ENCODE data around the gene SERPIND1. TPM values are rescaled to one million over a fixed set of nuclear protein-coding genes. Genes with fewer than 3 reads are reported as not detected.

The SERPIND1 gene
- total RNA-seq, 6 donors from 2014 or later: 0.57 to 2.6 (median 0.76) TPM; not detected in 2

- Histone ChIP-seq H3K4me3 (no peak overlapping the region), H3K4me1 (peaks cover 5 to 28% (median 14%) of the 10 kb centered on the region in 4 donors), H3K27ac (no peak overlapping the region), H3K36me3 (peaks cover 0 to 34% (median 7%) of the 10 kb centered on the region in 4 donors), H3K27me3 (no peaks in the 10 kb centered on the region), H3K9me3 (no peaks in the 10 kb centered on the region)
- DNase-seq (no peak), ATAC-seq (ENCODE audit: low FRiP score in 2 of 2) (no peak)
- WGBS, 2 donors: 95 to 97% methylated on average over 4 of the region's 4 CpGs
- TF ChIP-seq, protein P1, sequence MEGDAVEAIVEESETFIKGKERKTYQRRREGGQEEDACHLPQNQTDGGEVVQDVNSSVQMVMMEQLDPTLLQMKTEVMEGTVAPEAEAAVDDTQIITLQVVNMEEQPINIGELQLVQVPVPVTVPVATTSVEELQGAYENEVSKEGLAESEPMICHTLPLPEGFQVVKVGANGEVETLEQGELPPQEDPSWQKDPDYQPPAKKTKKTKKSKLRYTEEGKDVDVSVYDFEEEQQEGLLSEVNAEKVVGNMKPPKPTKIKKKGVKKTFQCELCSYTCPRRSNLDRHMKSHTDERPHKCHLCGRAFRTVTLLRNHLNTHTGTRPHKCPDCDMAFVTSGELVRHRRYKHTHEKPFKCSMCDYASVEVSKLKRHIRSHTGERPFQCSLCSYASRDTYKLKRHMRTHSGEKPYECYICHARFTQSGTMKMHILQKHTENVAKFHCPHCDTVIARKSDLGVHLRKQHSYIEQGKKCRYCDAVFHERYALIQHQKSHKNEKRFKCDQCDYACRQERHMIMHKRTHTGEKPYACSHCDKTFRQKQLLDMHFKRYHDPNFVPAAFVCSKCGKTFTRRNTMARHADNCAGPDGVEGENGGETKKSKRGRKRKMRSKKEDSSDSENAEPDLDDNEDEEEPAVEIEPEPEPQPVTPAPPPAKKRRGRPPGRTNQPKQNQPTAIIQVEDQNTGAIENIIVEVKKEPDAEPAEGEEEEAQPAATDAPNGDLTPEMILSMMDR (IDR thresholded peaks at IDR 0.05): no peak
- TF ChIP-seq EP300 (IDR thresholded peaks at IDR 0.05) (no peak), POLR2AphosphoS5 (IDR thresholded peaks at IDR 0.05) (no peak), POLR2A (IDR thresholded peaks at IDR 0.05) (no peak)
Measured at GRCh38 chr22:20774882-20775281, 969 bp downstream of the SERPIND1 start.

- peaks cover 0 to 37% (median 7%) of the 10 kb centered on the region in 4 donors for H3K36me3 ChIP-seq
- no peak overlapping the region for H3K4me3 ChIP-seq
- 74 to 75% methylated on average over 4 of the region's 4 CpGs for WGBS, 2 donors
- no peaks in the 10 kb centered on the region for H3K27me3 ChIP-seq
- no peaks in the 10 kb centered on the region for H3K9me3 ChIP-seq
- TF ChIP-seq POLR2AphosphoS5 (IDR thresholded peaks at IDR 0.05) (no peak), EP300 (IDR thresholded peaks at IDR 0.05) (no peak), POLR2A (IDR thresholded peaks at IDR 0.05) (no peak)
- ATAC-seq (ENCODE audit: low FRiP score in 2 of 2): no peak
- no peak overlapping the region for H3K27ac ChIP-seq
- no peak for DNase-seq
- H3K4me1 ChIP-seq: peaks cover 5 to 28% (median 14%) of the 10 kb centered on the region in 4 donors
Measured at GRCh38 chr22:20775342-20775895, 1.5 kb downstream of the SERPIND1 start.

DNA sequence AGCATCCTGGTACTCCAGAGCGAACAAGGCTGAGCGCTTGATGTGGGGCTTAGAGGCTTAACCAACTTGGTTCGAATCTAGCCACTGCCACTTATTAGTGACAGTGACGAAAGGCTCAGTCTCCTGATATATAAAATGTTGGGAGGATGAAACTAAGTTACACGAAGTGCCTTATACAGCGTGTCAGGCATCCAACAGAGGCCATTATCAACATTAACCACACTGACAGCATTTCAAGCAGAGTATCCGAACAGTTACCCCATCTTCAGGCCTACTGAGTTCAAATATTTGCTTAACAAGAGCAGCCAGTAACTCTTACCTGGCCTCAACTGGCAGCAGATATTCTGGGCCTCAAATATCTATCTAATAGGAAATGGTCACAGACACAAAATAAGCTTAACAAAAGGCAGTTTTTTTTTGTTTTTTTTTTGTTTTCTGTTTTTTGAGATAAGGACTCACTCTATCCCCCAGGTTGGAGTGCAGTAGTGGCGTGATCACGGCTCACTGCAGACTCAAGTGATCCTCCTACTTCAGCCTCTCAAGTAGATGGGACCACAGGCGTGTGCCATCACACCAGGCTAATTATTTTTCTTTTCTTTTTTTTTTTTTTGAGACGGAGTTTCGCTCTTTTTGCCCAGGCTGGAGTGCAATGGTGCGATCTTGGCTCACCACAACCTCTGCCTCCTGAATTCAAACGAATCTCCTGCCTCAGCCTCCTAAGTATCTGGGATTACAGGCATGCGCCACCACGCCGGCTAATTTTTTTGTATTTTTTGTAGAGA lies 2.9 kb downstream of the SERPIND1 start:
- TF ChIP-seq EP300 (IDR thresholded peaks at IDR 0.05) (no peak), POLR2AphosphoS5 (IDR thresholded peaks at IDR 0.05) (no peak), POLR2A (IDR thresholded peaks at IDR 0.05) (no peak)
- TF ChIP-seq, protein P1 (IDR thresholded peaks at IDR 0.05): no peak
- Histone ChIP-seq H3K36me3 (peaks cover 0 to 42% (median 7%) of the 10 kb centered on the region in 4 donors), H3K4me1 (peaks cover 5 to 32% (median 14%) of the 10 kb centered on the region in 4 donors), H3K4me3 (no peak overlapping the region), H3K27me3 (no peaks in the 10 kb centered on the region), H3K9me3 (no peaks in the 10 kb centered on the region), H3K27ac (peak overlapping the region in 2 of 4 donors; percentile 56 to 79)
- DNase-seq (no peak), ATAC-seq (ENCODE audit: low FRiP score in 2 of 2) (no peak)
- WGBS, 2 donors: 85 to 88% methylated on average over 17 of the region's 17 CpGs

- 69 to 81% methylated on average over 10 of the region's 10 CpGs for WGBS, 2 donors
- peak in 1 of 2 donors; percentile 51 for DNase-seq
- H3K4me1 ChIP-seq: peaks cover 5 to 32% (median 14%) of the 10 kb centered on the region in 4 donors
- ATAC-seq (ENCODE audit: low FRiP score in 2 of 2): peak; percentile 56 to 68
- TF ChIP-seq EP300 (IDR thresholded peaks at IDR 0.05) (peak in 2 of 4 donors; percentile 75 to 87), POLR2A (IDR thresholded peaks at IDR 0.05) (no peak), POLR2AphosphoS5 (IDR thresholded peaks at IDR 0.05) (peak in 1 of 2 donors; percentile 46)
- TF ChIP-seq, protein P1 (IDR thresholded peaks at IDR 0.05): peak in 1 of 6 experiments; percentile 9
- peaks cover 0 to 40% (median 6%) of the 10 kb centered on the region in 4 donors for H3K36me3 ChIP-seq
- H3K27me3 ChIP-seq: no peaks in the 10 kb centered on the region
- no peak overlapping the region for H3K4me3 ChIP-seq
- H3K9me3 ChIP-seq: no peaks in the 10 kb centered on the region
- H3K27ac ChIP-seq: peak overlapping the region in 3 of 4 donors; percentile 43 to 79 (median 56)
Measured at GRCh38 chr22:20777420-20778177, 3.7 kb downstream of the SERPIND1 start.

Data from upper lobe of left lung (tissue), 6 donors.